KMS-11 (cell line): ENCODE measurements around the gene ASIP.
"Not testable (repeated sequence)": the region's sequence is repeated elsewhere in the genome, so short reads cannot be mapped to it uniquely, and the experiment has no call there.

Experiments
- H2AFZ ChIP-seq: fragments of 200-600 bp; sonication (generic); 2 replicates; pipeline ENCODE4 v1.6.1; 2016; ENCODE audit warnings: antibody characterized with exemption, mixed run types, low read depth
- H3K27ac ChIP-seq: fragments of 200-600 bp; sonication (generic); 2 replicates; pipeline ENCODE4 v1.6.1; 2016; ENCODE audit warnings: mild to moderate bottlenecking, mixed run types
- H3K27me3 ChIP-seq: fragments of 200-600 bp; sonication (generic); 2 replicates; pipeline ENCODE4 v1.6.1; 2017; ENCODE audit warnings: mild to moderate bottlenecking, low read depth, mixed run types, moderate library complexity; ENCODE audit not compliant: insufficient read depth
- H3K36me3 ChIP-seq: fragments of 200-600 bp; sonication (generic); 2 replicates; pipeline ENCODE4 v1.6.1; 2017; ENCODE audit warnings: mild to moderate bottlenecking, mixed run types; ENCODE audit not compliant: insufficient read depth
- H3K4me1 ChIP-seq: fragments of 200-600 bp; sonication (generic); 2 replicates; pipeline ENCODE4 v1.6.1; 2016; ENCODE audit warnings: mild to moderate bottlenecking, low read depth, mixed run types; ENCODE audit not compliant: poor library complexity, severe bottlenecking
- H3K4me2 ChIP-seq: fragments of 200-600 bp; sonication (generic); 2 replicates; pipeline ENCODE4 v1.7.0; 2016; ENCODE audit warnings: mild to moderate bottlenecking, mixed run types
- H3K4me3 ChIP-seq: fragments of 200-600 bp; sonication (generic); IDR thresholded peaks from 2 replicates; pipeline ENCODE4 v1.6.1; 2017; ENCODE audit warnings: low read depth, low read length, mixed read lengths; ENCODE audit not compliant: insufficient read depth
- H3K79me2 ChIP-seq: fragments of 200-600 bp; sonication (generic); 2 replicates; pipeline ENCODE4 v1.6.1; 2016; ENCODE audit warnings: low read depth, mixed run types; ENCODE audit not compliant: insufficient read depth
- H3K9ac ChIP-seq: fragments of 200-600 bp; sonication (generic); 2 replicates; pipeline ENCODE4 v1.6.1; 2016; ENCODE audit warnings: mild to moderate bottlenecking, mixed run types
- H4K20me1 ChIP-seq: fragments of 200-600 bp; sonication (generic); 2 replicates; pipeline ENCODE4 v1.6.1; 2016; ENCODE audit warnings: mild to moderate bottlenecking, mixed run types; ENCODE audit not compliant: insufficient read depth
- TF ChIP-seq, protein P1 (sequence below): fragments of 200-600 bp; sonication (generic); conservative IDR thresholded peaks from 2 replicates; pipeline ENCODE4 v1.6.1; 2017; ENCODE audit warnings: low read depth, mild to moderate bottlenecking, antibody characterized with exemption, low read length, moderate library complexity, mixed read lengths

The ASIP gene

DNA sequence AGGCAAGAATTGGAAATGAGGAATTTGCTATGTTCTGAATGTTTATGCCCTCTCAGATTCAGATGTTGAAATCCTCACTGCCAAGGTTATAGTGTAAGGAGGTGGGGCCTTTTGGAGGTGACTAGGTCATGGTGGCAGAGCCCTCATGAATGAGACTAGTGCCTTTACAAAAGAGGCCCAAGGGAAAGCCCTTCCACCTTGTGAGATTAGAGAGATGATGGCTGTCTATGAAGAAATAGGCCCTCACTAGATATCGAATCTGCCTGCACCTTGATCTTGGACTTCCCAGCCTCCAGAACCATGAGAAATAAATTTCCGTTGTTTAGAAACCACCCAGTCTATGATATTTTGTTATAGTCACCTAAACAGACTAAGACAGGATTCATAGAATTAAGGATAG is 10.4 kb downstream of the ASIP start:
- H3K4me2 ChIP-seq = no peak overlapping the region
- no peaks in the 10 kb centered on the region for H3K79me2 ChIP-seq
- no peaks in the 10 kb centered on the region for H3K36me3 ChIP-seq
- no peak overlapping the region for H3K4me3 ChIP-seq
- peaks cover 30% of the 10 kb centered on the region for H3K4me1 ChIP-seq
- H3K27me3 ChIP-seq = no peaks in the 10 kb centered on the region
- TF ChIP-seq, protein P1, sequence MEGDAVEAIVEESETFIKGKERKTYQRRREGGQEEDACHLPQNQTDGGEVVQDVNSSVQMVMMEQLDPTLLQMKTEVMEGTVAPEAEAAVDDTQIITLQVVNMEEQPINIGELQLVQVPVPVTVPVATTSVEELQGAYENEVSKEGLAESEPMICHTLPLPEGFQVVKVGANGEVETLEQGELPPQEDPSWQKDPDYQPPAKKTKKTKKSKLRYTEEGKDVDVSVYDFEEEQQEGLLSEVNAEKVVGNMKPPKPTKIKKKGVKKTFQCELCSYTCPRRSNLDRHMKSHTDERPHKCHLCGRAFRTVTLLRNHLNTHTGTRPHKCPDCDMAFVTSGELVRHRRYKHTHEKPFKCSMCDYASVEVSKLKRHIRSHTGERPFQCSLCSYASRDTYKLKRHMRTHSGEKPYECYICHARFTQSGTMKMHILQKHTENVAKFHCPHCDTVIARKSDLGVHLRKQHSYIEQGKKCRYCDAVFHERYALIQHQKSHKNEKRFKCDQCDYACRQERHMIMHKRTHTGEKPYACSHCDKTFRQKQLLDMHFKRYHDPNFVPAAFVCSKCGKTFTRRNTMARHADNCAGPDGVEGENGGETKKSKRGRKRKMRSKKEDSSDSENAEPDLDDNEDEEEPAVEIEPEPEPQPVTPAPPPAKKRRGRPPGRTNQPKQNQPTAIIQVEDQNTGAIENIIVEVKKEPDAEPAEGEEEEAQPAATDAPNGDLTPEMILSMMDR = no peak
- H4K20me1 ChIP-seq = no peaks in the 10 kb centered on the region
- H3K9ac ChIP-seq = no peak overlapping the region
- H3K27ac ChIP-seq = no peak overlapping the region
- H2AFZ ChIP-seq = no peak overlapping the region

DNA sequence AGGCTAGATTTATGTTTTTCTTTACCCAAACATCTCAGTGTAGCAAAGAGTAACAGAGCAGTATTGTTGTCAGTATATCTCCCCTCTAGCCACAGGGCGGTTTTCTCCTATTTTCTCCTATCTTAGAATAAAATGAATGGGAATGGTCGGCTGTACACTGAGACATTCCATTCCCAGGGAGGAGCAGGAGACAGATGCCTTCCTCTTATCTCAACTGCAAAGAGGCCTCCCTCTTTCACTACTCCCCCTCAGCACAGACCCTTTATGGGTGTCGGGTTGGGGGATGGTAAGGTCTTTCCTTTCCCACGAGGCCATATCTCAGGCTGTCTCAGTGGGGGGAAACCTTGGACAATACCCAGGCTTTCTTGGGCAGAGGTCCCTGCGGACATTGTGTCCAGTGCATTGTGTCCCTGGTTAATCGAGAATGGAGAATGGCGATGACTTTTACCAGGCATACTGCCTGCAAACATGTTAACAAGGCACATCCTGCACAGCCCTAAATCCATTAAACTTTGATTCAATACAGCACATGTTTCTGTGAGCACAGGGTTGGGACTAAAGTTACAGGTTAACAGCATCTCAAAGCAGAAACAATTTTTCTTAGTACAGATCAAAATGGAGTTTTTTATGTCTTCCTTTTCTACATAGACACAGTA is 11.3 kb downstream of the ASIP start:
- not testable (repeated sequence) for H3K4me3 ChIP-seq, H3K4me2 ChIP-seq, H3K79me2 ChIP-seq, H3K36me3 ChIP-seq, H3K9ac ChIP-seq, H3K27ac ChIP-seq, H2AFZ ChIP-seq, H4K20me1 ChIP-seq, H3K27me3 ChIP-seq
- H3K4me1 ChIP-seq = peaks cover 30% of the 10 kb centered on the region

DNA sequence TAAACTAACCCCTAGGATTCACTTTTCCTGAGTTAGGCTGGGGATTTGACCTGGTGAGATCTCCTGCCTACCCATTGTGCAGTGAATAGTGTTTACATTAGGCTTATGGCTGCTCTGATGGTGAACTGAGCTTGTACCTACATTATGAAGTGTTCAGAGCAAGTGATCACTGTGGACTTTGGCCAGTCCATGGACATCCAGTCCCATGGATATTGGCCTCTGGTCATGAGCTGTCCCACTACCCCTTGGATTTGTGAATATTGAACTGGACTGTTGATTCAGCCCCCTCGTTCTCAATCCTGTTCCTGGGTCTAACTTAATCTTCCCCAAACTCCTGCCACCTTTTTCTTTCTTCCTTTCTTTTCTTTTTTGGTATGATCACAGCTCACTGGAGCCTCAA is 13.8 kb downstream of the ASIP start:
- TF ChIP-seq, protein P1 = no peak
- no peak overlapping the region for H3K27ac ChIP-seq
- no peak overlapping the region for H2AFZ ChIP-seq
- H3K4me3 ChIP-seq = no peak overlapping the region
- H3K27me3 ChIP-seq = no peaks in the 10 kb centered on the region
- no peaks in the 10 kb centered on the region for H4K20me1 ChIP-seq
- peaks cover 9% of the 10 kb centered on the region for H3K4me1 ChIP-seq
- H3K36me3 ChIP-seq = no peaks in the 10 kb centered on the region
- no peaks in the 10 kb centered on the region for H3K79me2 ChIP-seq
- H3K9ac ChIP-seq = no peak overlapping the region
- H3K4me2 ChIP-seq = no peak overlapping the region

DNA sequence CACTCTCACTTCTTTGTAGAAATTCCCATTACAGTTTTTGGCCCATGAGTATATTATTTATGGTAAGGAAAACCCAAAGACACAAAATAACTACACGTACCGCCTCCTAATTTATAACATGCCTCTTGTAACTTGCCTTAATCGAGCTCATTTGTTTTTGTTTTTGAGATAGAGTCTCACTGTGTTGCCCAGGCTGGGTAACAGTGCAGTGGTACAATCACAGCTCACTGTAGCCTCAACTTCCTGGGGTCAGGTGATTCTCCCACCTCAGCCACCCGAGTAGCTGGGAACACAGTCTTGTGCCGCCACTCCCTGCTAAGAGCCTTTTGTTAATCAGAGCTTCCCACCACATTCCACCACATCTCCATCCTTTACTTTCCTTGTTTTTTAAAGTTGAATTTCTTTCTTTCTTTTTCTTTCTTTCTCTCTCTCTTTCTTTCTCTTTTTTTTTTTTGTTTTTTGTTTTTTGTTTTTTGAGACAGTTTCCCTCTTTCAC is 15.5 kb downstream of the ASIP start:
- Histone ChIP-seq H3K36me3 (no peaks in the 10 kb centered on the region), H3K27ac (no peak overlapping the region), H3K27me3 (no peaks in the 10 kb centered on the region), H3K9ac (no peak overlapping the region), H4K20me1 (no peaks in the 10 kb centered on the region), H2AFZ (no peak overlapping the region), H3K4me1 (no peaks in the 10 kb centered on the region), H3K4me2 (no peak overlapping the region), H3K79me2 (no peaks in the 10 kb centered on the region), H3K4me3 (no peak overlapping the region)
- TF ChIP-seq, protein P1 = no peak

DNA sequence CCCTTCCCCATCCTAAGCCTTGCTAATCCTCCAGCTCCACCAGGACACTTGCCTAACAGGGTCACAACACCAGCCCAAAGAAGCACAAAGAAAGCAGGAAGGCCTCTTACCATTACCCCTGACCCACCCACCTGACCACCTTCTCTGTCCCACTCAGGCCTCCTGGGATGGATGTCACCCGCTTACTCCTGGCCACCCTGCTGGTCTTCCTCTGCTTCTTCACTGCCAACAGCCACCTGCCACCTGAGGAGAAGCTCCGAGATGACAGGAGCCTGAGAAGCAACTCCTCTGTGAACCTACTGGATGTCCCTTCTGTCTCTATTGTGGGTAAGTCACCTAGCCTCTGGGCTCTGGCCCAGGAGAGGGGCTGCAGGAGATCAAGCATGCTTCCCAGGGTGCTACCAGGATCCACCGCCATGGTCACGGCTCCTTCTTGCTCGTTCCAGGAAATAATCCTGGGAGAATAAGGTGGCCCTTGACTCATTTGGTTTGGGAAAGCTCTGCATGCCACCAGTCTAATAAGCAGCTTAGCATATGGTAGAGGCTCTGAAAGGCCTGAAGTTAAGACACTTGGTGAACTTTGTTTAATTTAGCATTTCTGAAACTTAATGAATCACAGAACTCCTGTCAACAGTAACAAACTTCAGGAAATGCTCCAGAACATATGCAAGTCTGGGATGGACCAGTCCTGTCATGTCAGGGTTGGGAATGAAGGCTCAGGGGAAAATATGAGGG is 19.2 kb downstream of the ASIP start:
- H3K27ac ChIP-seq = no peak overlapping the region
- no peak overlapping the region for H3K9ac ChIP-seq
- no peaks in the 10 kb centered on the region for H3K4me1 ChIP-seq
- H3K4me3 ChIP-seq = no peak overlapping the region
- no peak overlapping the region for H2AFZ ChIP-seq
- no peaks in the 10 kb centered on the region for H3K36me3 ChIP-seq
- no peaks in the 10 kb centered on the region for H4K20me1 ChIP-seq
- TF ChIP-seq, protein P1 = no peak
- H3K4me2 ChIP-seq = no peak overlapping the region
- H3K27me3 ChIP-seq = no peaks in the 10 kb centered on the region
- no peaks in the 10 kb centered on the region for H3K79me2 ChIP-seq
